ENCODE data around the gene NF1.
A peak's percentile ranks its signal among the peaks of the same experiment; 100 is the strongest.
"Not testable (repeated sequence)": the region's sequence is repeated elsewhere in the genome, so short reads cannot be mapped to it uniquely, and the experiment has no call there.

NF1 gene

DNA sequence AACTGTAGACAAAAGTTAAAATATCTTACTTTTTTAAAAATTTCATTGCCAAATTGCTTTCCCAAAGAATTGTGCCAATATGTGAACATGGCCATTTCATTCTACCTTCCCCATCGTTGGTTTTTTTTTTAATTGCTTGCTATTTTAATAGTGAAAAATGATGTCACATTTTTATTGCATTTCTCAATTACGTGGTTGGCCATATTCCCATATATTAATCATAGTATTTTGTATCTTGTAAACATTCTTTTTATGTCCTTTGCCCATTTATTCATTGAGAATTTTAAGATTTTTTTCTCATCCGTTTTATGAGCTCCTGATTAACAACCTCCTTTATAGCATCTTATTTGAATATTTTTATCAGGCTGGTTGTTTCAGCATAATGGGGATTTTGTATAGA lies 195.0 kb downstream of the NF1 start:
- DNase-seq (ENCODE audit: extremely low read depth in 1 of 2, low read depth in 1 of 2): no peak

- no peak for DNase-seq (ENCODE audit: extremely low read depth in 1 of 2, low read depth in 1 of 2)
Observed at GRCh38 chr17:31291820-31292219, 197.0 kb downstream of the NF1 start.

- DNase-seq (ENCODE audit: extremely low read depth in 1 of 2, low read depth in 1 of 2): no peak
Observed at GRCh38 chr17:31293581-31293980, 198.8 kb downstream of the NF1 start.

DNA sequence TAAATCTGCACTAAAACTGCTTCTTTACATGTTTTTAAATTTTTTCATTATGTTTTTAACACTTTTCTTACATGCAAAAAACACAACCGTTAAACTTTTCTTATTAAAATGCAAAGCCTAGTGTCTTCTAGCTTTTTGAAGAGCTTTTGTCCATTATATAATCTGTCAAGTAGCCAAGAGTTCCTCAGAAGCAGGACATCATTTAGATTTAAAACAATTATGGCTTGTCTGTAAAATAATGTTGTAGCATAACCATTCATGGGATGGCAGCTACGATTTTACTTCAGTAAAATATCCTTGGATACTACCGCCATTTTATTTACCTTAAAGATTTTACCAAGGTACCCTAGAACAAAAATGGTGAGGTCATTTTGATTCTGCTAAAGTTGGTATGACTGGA lies 199.5 kb downstream of the NF1 start:
- no peak for DNase-seq (ENCODE audit: extremely low read depth in 1 of 2, low read depth in 1 of 2)

- no peak for DNase-seq (ENCODE audit: extremely low read depth in 1 of 2, low read depth in 1 of 2)
Observed at GRCh38 chr17:31294820-31295488, 200.2 kb downstream of the NF1 start.

DNA sequence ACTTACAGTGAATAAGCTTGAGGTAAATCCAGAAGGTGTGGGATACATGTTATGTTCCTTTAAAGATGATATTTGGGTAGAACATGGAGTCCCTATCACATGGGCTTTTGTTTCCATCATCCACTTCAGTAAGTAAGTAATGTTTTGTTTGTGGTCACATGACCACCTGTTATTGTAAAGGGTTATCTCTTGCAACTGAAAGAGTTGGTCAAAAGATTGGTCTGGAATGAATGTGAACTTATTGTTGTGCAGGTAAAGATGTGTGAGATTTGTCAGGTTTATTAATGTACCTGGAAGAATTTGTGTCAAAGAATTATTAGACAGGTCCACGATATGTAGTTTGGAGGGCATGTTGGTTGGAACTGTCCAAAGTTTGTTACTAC lies 200.7 kb downstream of the NF1 start:
- no peak for DNase-seq (ENCODE audit: extremely low read depth in 1 of 2, low read depth in 1 of 2)

DNA sequence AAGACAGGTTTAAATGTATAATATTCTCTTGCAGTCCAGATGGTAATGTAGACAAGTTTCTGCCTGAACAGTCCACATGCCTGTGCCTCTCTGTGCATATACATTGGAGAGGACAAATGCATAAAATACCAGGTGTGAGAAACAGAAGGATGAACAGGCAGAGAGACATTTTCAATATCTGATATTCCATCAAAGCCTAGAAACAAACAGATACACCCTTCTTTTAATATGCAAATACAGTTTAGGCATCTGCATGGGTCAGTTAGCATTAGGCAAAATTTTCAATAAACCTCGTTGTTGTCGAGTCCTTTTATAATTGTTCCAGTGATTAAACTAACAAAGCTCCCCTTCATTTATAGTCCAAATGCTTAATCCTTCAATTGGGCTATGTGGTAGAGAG lies 201.4 kb downstream of the NF1 start:
- no peak for DNase-seq (ENCODE audit: extremely low read depth in 1 of 2, low read depth in 1 of 2)

- DNase-seq (ENCODE audit: extremely low read depth in 1 of 2, low read depth in 1 of 2): no peak
Observed at GRCh38 chr17:31297090-31297489, 202.3 kb downstream of the NF1 start, which contains the start of gene OMG. OMG (minus strand) TSS chr17:31297239; CDS start chr17:31296331, 908 bp downstream.

DNA sequence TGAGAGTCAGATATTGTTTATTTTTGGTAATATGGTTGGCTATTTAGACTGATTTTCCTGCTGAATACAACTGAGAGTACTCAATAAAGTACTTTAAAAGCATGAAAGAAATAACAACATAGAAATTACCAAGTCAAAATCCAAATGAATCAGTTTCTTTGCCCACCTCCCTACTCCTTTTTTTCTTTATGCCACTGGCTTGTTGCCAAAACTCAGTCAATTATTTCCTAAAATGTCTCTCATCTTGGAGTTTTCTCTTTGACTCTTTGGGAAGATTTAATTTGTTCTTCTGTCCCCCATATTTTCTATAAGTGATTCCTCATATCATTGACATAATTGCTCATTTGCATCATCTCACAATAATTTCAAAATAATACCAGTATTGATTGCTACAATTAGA lies 204.8 kb downstream of the NF1 start:
- DNase-seq (ENCODE audit: extremely low read depth in 1 of 2, low read depth in 1 of 2): no peak

DNA sequence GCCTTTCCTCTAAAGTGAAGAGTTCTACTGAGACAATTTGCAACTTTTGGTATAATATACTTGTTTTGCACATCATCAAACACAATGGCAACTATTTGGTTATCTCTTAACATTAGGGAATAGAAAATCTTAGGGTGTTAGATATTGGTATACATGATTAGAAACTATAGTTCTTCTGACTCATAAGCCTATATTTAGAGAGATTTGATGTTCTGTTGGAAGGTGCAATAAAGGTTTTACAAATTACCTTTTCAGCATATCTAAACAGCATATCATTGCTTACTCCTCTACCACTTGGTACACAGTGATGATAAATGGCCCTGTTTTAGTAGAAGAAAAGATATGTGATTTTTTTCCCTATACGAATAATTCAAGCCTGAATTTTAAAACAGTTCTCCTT lies 212.9 kb downstream of the NF1 start:
- DNase-seq (ENCODE audit: extremely low read depth in 1 of 2, low read depth in 1 of 2): no peak

DNA sequence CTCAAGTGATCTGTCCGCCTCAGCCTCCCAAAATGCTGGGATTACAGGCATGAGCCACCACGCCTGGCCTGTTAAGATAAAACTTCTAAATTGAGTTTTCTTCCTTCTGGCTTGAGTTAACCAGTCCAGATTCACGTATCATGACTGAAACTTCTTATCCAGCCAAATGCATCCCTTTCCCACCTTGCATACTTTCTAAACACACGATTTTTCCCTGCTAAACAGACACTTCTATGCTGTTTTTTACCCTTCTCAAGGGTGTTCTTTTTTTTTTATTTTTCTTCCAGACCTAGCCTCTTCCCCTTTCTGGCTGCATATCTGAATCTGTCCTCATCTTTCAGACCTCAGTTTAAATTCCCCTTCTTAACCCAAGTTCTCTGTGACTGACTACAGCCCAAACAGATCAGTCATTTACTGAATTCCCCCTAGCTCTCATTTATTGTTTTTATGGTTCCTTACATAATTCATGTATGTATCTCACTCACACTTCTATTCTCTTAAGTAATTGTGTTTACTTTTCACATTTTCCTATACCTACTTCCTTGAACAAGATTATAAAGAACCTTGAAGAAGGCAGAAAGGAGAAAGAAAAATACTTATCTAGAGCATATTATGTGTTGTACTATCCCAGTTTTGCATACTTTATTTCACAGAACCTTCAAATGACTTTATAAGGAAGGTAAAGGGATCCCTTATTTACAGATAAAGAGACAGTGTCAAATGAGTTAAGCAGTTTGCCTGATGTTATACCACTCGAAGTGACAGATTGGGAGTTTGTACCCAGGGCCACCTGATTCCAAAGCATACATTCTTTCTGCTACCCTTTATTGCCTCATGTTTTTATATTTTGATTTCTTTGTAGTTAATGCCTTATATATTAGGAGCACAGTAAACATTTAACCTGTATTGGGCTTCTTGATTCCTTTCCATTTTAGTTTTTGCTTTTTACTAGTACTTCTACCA lies 213.9 kb downstream of the NF1 start:
- no peak for DNase-seq (ENCODE audit: extremely low read depth in 1 of 2, low read depth in 1 of 2)

- no peak for DNase-seq (ENCODE audit: extremely low read depth in 1 of 2, low read depth in 1 of 2)
Observed at GRCh38 chr17:31309556-31309955, 214.8 kb downstream of the NF1 start.

GRCh38 chr17:31310260-31310659 lies 215.5 kb downstream of the NF1 start:
- peak in 1 of 2 donors; percentile 38 for DNase-seq (ENCODE audit: extremely low read depth in 1 of 2, low read depth in 1 of 2)

DNA sequence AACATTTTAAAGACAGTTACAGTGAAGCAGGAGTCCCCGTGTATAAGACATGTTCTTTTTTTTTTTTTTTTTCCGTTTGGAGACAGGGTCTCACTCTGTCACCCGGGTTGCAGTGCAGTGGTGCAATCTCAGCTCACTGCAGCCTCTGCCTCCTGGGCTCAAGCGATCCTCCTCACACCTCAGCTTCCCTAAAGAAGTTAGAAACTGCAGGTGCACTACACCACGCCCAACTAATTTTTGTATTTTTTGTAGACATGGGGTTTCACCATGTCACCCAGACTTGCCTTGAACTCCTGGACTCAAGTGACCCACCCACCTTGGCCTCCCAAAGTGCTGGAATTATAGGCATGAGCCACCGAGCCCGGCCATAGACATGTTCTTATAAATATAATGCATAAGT lies 216.1 kb downstream of the NF1 start:
- no peak for DNase-seq (ENCODE audit: extremely low read depth in 1 of 2, low read depth in 1 of 2)

DNA sequence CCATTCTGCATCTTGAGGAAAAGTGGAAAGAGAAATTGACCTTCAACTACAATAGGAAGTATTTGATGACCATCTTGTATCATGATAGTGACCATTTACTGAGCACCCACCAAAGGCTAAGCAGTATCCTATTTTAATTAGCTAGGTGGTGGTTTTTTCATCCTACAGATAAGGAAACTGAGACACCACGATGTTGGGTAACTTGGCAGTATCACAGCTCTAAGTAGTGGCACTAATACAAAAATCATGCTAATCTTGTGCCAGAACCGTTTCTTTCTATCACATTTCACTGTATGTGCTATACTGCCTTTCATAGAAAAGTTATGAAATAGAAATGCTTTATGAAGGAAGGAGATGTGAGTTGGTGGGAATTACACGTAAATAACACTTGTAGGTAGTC lies 216.7 kb downstream of the NF1 start:
- DNase-seq (ENCODE audit: extremely low read depth in 1 of 2, low read depth in 1 of 2): no peak

DNA sequence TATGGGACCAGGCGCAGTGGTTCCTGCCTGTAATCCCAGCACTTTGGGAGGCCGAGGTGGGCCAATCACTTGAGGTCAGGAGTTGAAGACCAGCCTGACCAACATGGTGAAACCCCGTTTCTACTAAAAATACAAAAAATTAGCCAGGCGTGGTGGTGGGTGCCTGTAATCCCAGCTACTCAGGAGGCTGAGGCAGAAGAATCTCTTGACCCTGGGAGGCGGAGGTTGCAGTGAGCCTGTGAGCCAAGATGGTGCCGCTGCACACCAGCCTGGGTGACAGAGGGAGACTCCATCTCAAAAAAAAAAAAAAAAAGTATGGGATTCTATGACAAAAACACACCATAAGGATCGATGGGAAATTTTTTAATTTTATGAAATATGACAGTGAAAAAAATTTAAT lies 217.4 kb downstream of the NF1 start:
- DNase-seq (ENCODE audit: extremely low read depth in 1 of 2, low read depth in 1 of 2): not testable (repeated sequence)

DNA sequence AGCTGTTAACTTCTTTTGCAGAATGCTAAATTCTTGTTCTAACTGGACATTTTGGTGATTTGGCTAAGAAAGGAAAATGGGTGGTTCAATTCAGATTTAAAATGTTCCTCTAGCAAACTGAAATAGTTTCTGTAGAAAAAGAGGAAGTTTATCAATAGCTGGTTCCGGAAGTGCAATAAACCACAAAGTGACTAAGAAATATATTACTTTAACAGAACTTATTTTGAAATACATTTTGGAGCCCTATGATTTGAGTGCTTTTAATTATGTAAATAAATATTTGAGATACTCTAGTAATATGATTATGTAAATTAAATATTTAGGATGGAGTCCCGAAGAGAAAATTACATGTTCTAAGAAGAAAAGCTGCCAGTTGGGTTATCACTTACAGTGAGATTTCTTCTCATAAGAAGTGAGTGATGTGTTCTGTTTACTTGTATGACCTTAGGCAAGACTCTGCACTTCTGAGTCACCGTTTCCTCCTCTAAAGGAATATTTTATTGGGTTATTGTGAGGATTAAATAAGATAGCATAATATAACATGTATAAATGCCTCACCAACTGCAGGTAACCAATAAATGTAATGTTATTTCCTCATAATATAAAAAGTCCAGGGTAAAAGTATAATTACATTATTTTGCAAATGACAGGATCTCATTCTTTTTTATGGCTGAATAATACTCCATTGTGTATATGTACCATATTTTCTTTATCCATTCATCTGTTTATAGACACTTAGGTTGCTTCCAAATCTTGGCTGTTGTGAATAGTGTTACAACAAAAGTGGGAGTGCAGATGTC lies 219.4 kb downstream of the NF1 start, which contains the start of gene EVI2B:
EVI2B (minus strand) TSS at position 73 of the 800 bp plus-strand sequence. CDS start 8,445 bp downstream, outside the sequence.
- DNase-seq (ENCODE audit: extremely low read depth in 1 of 2, low read depth in 1 of 2): no peak

DNA sequence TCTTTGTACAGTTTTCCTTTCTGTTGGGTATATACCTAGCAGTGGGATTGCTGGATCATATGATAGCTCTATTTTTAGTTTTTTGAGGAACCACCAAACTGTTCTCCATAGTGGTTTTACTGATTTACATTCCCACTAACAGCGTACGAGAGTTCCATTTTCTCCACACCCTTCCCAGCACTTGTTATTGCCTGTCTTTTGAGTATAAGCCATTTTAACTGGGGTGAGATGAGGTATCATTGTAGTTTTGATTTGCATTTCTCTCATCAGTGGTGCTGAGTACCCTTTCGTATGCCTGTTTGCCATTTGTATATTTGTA lies 220.0 kb downstream of the NF1 start:
- DNase-seq (ENCODE audit: extremely low read depth in 1 of 2, low read depth in 1 of 2): no peak

- peak; percentile 30 to 38 for DNase-seq (ENCODE audit: extremely low read depth in 1 of 2, low read depth in 1 of 2)
Observed at GRCh38 chr17:31318298-31318801, 223.6 kb downstream of the NF1 start.

DNA sequence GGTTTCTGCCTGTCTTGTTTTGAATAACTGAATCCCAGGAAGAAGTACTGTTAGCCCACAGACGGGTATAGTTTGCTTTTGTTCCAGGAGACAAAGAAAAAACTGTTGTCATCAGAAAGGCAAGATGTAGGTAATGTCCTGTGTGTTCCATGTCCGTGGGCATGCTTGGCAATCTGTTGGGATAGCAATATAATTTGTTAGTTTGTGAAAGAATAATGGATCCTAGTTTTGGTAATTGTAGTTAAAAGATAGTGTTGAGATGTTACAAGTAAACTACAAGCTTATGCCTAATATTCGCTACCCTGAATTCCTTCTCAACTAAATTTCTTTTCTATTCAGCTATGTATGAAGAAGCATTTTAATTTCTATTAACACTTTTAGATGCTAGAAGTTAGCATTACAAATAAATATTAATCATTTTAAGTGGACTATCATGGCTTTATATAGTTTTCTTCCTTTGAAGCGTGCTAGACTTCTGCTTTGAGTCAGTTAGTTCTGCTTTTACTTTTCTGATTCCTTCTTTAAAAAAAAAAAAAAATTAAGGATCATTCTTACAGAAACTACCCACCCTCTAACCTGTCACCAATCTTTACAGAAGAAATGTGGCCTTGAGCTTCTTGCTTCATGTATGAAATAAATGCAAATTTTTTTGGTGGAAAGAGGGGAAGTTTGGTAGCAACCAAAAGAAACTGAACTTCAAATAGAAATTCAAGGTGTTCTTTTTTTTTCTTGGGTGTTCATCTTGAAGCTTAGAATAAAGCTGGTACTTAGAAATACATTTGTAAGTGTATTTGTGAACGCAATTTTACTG lies 224.3 kb downstream of the NF1 start:
- no peak for DNase-seq (ENCODE audit: extremely low read depth in 1 of 2, low read depth in 1 of 2)
